ENCODE results near the gene THAP12. TPM values are rescaled to one million over a fixed set of nuclear protein-coding genes. Genes with fewer than 3 reads are reported as not detected.
"Not testable (repeated sequence)": the region's sequence is repeated elsewhere in the genome, so short reads cannot be mapped to it uniquely, and the experiment has no call there.

The THAP12 gene
- total RNA-seq, 1 donor from 2014 or later, result 52.8 TPM

DNA sequence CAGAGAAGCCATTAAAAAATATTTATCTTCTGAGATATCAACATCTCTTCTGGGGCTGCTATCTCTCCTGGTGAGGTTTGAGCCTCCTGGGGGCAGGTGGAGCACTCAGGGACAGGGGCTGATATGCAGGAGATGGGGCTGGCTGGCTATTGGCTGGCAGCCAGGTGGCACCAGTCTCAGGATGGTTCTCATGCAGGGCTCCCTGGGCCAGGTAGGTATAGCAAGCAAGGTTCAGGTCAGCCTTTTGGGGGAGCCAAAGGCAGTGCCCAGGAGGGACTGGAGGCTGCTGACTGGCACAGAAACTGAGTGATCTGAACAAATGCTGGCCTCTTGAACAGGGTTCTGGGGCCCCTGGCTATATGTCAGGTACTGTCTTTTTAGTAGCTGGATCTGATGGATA, 34.1 kb upstream of the THAP12 start:
- TF ChIP-seq, protein P1, sequence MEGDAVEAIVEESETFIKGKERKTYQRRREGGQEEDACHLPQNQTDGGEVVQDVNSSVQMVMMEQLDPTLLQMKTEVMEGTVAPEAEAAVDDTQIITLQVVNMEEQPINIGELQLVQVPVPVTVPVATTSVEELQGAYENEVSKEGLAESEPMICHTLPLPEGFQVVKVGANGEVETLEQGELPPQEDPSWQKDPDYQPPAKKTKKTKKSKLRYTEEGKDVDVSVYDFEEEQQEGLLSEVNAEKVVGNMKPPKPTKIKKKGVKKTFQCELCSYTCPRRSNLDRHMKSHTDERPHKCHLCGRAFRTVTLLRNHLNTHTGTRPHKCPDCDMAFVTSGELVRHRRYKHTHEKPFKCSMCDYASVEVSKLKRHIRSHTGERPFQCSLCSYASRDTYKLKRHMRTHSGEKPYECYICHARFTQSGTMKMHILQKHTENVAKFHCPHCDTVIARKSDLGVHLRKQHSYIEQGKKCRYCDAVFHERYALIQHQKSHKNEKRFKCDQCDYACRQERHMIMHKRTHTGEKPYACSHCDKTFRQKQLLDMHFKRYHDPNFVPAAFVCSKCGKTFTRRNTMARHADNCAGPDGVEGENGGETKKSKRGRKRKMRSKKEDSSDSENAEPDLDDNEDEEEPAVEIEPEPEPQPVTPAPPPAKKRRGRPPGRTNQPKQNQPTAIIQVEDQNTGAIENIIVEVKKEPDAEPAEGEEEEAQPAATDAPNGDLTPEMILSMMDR (conservative IDR thresholded peaks at IDR 0.05), result no peak
- H3K4me1 Mint-ChIP-seq (ENCODE audit: unreplicated experiment), result peaks cover 8% of the 10 kb centered on the region
- no peaks in the 10 kb centered on the region for H3K36me3 Mint-ChIP-seq
- H3K27ac Mint-ChIP-seq, result no peak overlapping the region
- DNase-seq (ENCODE audit: extremely low spot score, unreplicated experiment), result no peak
- H3K9me3 Mint-ChIP-seq, result peaks cover 5% of the 10 kb centered on the region
- peaks cover 3% of the 10 kb centered on the region for H3K27me3 Mint-ChIP-seq
- no peak overlapping the region for H3K4me3 Mint-ChIP-seq

DNA sequence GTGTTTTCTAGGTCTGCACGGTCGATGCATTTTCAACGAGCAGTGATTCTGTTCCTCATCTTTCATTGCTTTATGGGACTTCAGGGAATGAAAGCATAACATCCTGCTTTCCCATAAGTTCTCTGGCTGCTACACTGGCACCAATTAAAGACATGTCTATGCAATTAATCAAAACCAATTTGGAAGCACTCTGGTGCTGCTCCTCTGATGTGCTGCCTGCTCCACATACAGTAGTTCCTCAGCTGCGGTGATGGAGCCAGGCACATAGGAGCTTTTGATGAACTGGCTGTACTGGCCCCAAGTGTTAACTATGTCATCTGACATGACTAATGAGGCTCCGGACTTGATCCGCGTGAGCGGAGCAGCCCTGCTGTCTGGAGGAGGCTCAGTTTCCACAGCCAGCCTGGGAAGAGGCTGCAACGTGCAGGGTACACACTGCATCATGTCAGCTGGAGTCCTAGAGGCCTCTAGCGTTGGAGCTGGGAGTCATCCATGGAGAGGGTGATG, 30.0 kb upstream of the THAP12 start:
- TF ChIP-seq, protein P1 (conservative IDR thresholded peaks at IDR 0.05), result no peak
- Mint-ChIP-seq H3K4me3 (no peak overlapping the region), H3K27ac (no peak overlapping the region), H3K4me1 (ENCODE audit: unreplicated experiment) (peaks cover 20% of the 10 kb centered on the region), H3K27me3 (peaks cover 8% of the 10 kb centered on the region), H3K36me3 (no peaks in the 10 kb centered on the region), H3K9me3 (peaks cover 5% of the 10 kb centered on the region)
- no peak for DNase-seq (ENCODE audit: extremely low spot score, unreplicated experiment)

GRCh38 chr11:76408171-76408965, 27.4 kb upstream of the THAP12 start:
- H3K27me3 Mint-ChIP-seq, result peaks cover 4% of the 10 kb centered on the region
- H3K9me3 Mint-ChIP-seq, result no peaks in the 10 kb centered on the region
- no peak overlapping the region for H3K27ac Mint-ChIP-seq
- H3K4me3 Mint-ChIP-seq, result no peak overlapping the region
- TF ChIP-seq, protein P1 (conservative IDR thresholded peaks at IDR 0.05), result no peak
- H3K4me1 Mint-ChIP-seq (ENCODE audit: unreplicated experiment), result peaks cover 20% of the 10 kb centered on the region
- H3K36me3 Mint-ChIP-seq, result no peaks in the 10 kb centered on the region
- DNase-seq (ENCODE audit: extremely low spot score, unreplicated experiment), result no peak

DNA sequence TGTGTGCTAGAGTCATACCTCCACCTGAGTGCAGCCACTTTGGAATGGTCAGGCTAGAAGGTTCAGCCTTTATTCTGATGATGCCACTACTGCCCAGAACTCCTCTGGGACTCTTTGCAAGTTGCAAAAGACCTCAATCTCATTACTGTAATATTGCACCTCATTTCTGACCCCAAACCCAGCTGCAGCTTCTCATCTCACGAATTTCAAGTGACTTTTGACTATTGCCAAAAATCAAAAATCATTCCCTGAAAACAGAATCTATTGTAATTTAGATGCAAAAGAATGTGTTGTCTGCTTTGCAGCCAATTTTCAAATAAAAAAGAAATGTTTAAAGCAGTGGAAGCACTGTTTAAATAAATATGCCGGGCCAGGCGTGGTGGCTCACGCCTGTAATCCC, 25.4 kb upstream of the THAP12 start:
- DNase-seq (ENCODE audit: extremely low spot score, unreplicated experiment), result no peak
- TF ChIP-seq, protein P1 (conservative IDR thresholded peaks at IDR 0.05), result no peak
- H3K4me1 Mint-ChIP-seq (ENCODE audit: unreplicated experiment), result peaks cover 20% of the 10 kb centered on the region
- H3K4me3 Mint-ChIP-seq, result no peak overlapping the region
- H3K27me3 Mint-ChIP-seq, result peaks cover 4% of the 10 kb centered on the region
- no peak overlapping the region for H3K27ac Mint-ChIP-seq
- no peaks in the 10 kb centered on the region for H3K36me3 Mint-ChIP-seq
- no peaks in the 10 kb centered on the region for H3K9me3 Mint-ChIP-seq

DNA sequence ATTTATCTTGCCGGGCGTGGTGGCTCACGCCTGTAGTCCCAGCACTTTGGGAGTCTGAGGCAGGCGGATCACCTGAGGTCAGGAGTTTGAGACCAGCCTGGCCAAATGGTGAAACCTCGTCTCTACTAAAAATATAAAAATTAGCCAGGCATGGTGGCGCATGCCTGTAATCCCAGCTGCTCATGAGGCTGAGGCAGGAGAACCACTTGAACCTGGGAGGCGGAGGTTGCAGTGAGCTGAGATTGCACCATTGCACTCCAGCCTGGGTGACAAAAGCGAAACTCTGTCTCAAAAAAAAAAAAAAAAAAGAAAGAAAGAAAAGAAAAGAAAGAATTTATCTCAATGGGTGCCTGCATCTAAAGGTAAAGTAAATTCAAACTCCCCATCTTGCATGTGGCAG, 20.6 kb upstream of the THAP12 start:
- H3K9me3 Mint-ChIP-seq; H3K4me3 Mint-ChIP-seq; H3K27me3 Mint-ChIP-seq; DNase-seq (ENCODE audit: extremely low spot score, unreplicated experiment); H3K4me1 Mint-ChIP-seq (ENCODE audit: unreplicated experiment); H3K27ac Mint-ChIP-seq; H3K36me3 Mint-ChIP-seq: not testable (repeated sequence)

- H3K27me3 Mint-ChIP-seq, result no peaks in the 10 kb centered on the region
- H3K9me3 Mint-ChIP-seq, result no peaks in the 10 kb centered on the region
- DNase-seq (ENCODE audit: extremely low spot score, unreplicated experiment), result no peak
- TF ChIP-seq, protein P1 (conservative IDR thresholded peaks at IDR 0.05), result no peak
- H3K4me3 Mint-ChIP-seq, result no peak overlapping the region
- no peaks in the 10 kb centered on the region for H3K36me3 Mint-ChIP-seq
- peaks cover 4% of the 10 kb centered on the region for H3K4me1 Mint-ChIP-seq (ENCODE audit: unreplicated experiment)
- no peak overlapping the region for H3K27ac Mint-ChIP-seq
Measured at GRCh38 chr11:76400967-76401366, 20.0 kb upstream of the THAP12 start.

Measured in type B pancreatic cell (in vitro differentiated cells).